ENCODE results near the gene PPFIBP2. TPM values are rescaled to one million over a fixed set of nuclear protein-coding genes. Genes with fewer than 3 reads are reported as not detected.

Gene PPFIBP2
- total RNA-seq, 1 donor from 2014 or later, result 64.1 TPM

GRCh38 chr11:7569044-7569443 is 55.2 kb downstream of the PPFIBP2 start:
- H3K4me1 Mint-ChIP-seq (ENCODE audit: low read depth), result peaks cover 42% of the 10 kb centered on the region
- H3K27me3 Mint-ChIP-seq, result no peaks in the 10 kb centered on the region
- no peak for TF ChIP-seq CTCF (IDR thresholded peaks at IDR 0.05; ENCODE audit: unreplicated experiment)
- no peak overlapping the region for H3K4me3 Mint-ChIP-seq (ENCODE audit: low read depth)
- peaks cover 3% of the 10 kb centered on the region for H3K9me3 Mint-ChIP-seq (ENCODE audit: low read depth)
- H3K27ac Mint-ChIP-seq, result peak overlapping the region; percentile 2
- peaks cover 6% of the 10 kb centered on the region for H3K36me3 Mint-ChIP-seq (ENCODE audit: insufficient read depth)
- DNase-seq (ENCODE audit: low spot score, unreplicated experiment), result no peak

GRCh38 chr11:7570241-7570640 is 56.4 kb downstream of the PPFIBP2 start:
- H3K4me3 Mint-ChIP-seq (ENCODE audit: low read depth), result no peak overlapping the region
- no peak for TF ChIP-seq CTCF (IDR thresholded peaks at IDR 0.05; ENCODE audit: unreplicated experiment)
- peak overlapping the region; percentile 98 for H3K27ac Mint-ChIP-seq
- H3K36me3 Mint-ChIP-seq (ENCODE audit: insufficient read depth), result peaks cover 6% of the 10 kb centered on the region
- peaks cover 53% of the 10 kb centered on the region for H3K4me1 Mint-ChIP-seq (ENCODE audit: low read depth)
- H3K9me3 Mint-ChIP-seq (ENCODE audit: low read depth), result peaks cover 3% of the 10 kb centered on the region
- DNase-seq (ENCODE audit: low spot score, unreplicated experiment), result no peak
- H3K27me3 Mint-ChIP-seq, result no peaks in the 10 kb centered on the region

- Mint-ChIP-seq H3K27ac (peak overlapping the region; percentile 98), H3K4me3 (ENCODE audit: low read depth) (no peak overlapping the region), H3K36me3 (ENCODE audit: insufficient read depth) (peaks cover 6% of the 10 kb centered on the region), H3K9me3 (ENCODE audit: low read depth) (peaks cover 3% of the 10 kb centered on the region), H3K4me1 (ENCODE audit: low read depth) (peaks cover 61% of the 10 kb centered on the region), H3K27me3 (no peaks in the 10 kb centered on the region)
- TF ChIP-seq CTCF (IDR thresholded peaks at IDR 0.05; ENCODE audit: unreplicated experiment), result peak; percentile 32
- peak; percentile 21 for DNase-seq (ENCODE audit: low spot score, unreplicated experiment)
These were observed 57.2 kb downstream of the PPFIBP2 start for GRCh38 chr11:7570938-7571521.

- Mint-ChIP-seq H3K4me3 (ENCODE audit: low read depth) (no peak overlapping the region), H3K27ac (peak overlapping the region; percentile 98), H3K9me3 (ENCODE audit: low read depth) (peaks cover 3% of the 10 kb centered on the region), H3K4me1 (ENCODE audit: low read depth) (peaks cover 67% of the 10 kb centered on the region), H3K36me3 (ENCODE audit: insufficient read depth) (peaks cover 6% of the 10 kb centered on the region), H3K27me3 (no peaks in the 10 kb centered on the region)
- peak; percentile 85 for TF ChIP-seq CTCF (IDR thresholded peaks at IDR 0.05; ENCODE audit: unreplicated experiment)
- DNase-seq (ENCODE audit: low spot score, unreplicated experiment), result peak; percentile 74
These were observed 57.8 kb downstream of the PPFIBP2 start for GRCh38 chr11:7571640-7572000.

GRCh38 chr11:7572001-7572712 is 58.4 kb downstream of the PPFIBP2 start:
- H3K4me3 Mint-ChIP-seq (ENCODE audit: low read depth), result peak overlapping the region; percentile 8
- H3K4me1 Mint-ChIP-seq (ENCODE audit: low read depth), result peaks cover 70% of the 10 kb centered on the region
- no peak for TF ChIP-seq CTCF (IDR thresholded peaks at IDR 0.05; ENCODE audit: unreplicated experiment)

More at GRCh38 chr11:7572001-7572712, 58.4 kb downstream of the PPFIBP2 start:
- H3K9me3 Mint-ChIP-seq (ENCODE audit: low read depth), result peaks cover 3% of the 10 kb centered on the region
- peak overlapping the region; percentile 98 for H3K27ac Mint-ChIP-seq
- no peak for DNase-seq (ENCODE audit: low spot score, unreplicated experiment)
- peaks cover 6% of the 10 kb centered on the region for H3K36me3 Mint-ChIP-seq (ENCODE audit: insufficient read depth)
- H3K27me3 Mint-ChIP-seq, result no peaks in the 10 kb centered on the region

Data from progenitor cell of endocrine pancreas (in vitro differentiated cells).